HG02678 (cell line): ENCODE data around the gene EEF1B2.

ENCODE experiments used
- ATAC-seq: cut with Tn5 transposase; IDR thresholded peaks from one replicate; pipeline ENCODE4 v1.9.1; 2021; ENCODE audit warnings: mild to moderate bottlenecking, moderate library complexity; ENCODE audit not compliant: unreplicated experiment

EEF1B2 gene

DNA sequence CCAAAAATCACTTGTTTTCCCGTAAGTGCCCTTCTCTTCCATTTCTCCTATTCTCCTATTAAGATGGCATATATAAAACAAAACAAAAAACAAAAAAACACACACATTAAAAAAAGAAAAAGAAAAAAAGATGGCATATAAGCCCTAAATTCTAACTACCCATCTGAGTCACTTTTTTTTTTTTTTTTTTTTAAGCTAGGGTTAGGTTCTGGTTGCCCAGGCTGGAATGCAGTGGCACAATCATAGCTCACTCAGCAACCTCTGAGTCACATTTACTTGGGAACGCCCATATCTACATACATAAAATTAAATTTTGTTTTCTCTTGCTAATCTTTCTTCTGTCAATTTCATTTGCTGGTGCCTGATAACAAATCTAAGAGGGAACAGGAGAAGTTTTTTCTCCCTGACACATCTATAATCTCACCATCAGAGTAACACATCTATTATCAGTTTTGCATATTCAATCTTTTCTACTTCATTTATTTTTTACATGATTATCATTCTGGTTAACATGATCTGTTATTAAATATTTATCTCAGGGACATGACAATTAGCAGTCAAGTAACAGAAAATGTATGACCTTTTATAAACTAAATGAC, 52.1 kb downstream of the EEF1B2 start:
- ATAC-seq, result no peak
